GM21825 (cell line): ENCODE measurements around the gene DUSP1.

Experiments
- ATAC-seq: cut with Tn5 transposase; IDR thresholded peaks from one replicate; pipeline ENCODE4 v1.9.1; 2021; ENCODE audit warnings: mild to moderate bottlenecking, moderate library complexity; ENCODE audit not compliant: unreplicated experiment

Gene DUSP1

GRCh38 chr5:172727551-172727950 lies 43.4 kb downstream of the DUSP1 start:
- ATAC-seq = no peak

GRCh38 chr5:172726966-172727365 lies 44.0 kb downstream of the DUSP1 start:
- no peak for ATAC-seq

- ATAC-seq = no peak
Observed at GRCh38 chr5:172725785-172726184, 45.2 kb downstream of the DUSP1 start.

GRCh38 chr5:172725273-172725672 lies 45.7 kb downstream of the DUSP1 start:
- ATAC-seq = no peak

- ATAC-seq = no peak
Observed at GRCh38 chr5:172724242-172725183, 46.5 kb downstream of the DUSP1 start.

GRCh38 chr5:172723508-172723907 lies 47.5 kb downstream of the DUSP1 start:
- no peak for ATAC-seq

GRCh38 chr5:172722327-172722815 lies 48.6 kb downstream of the DUSP1 start:
- ATAC-seq = no peak

- ATAC-seq = no peak
Observed at GRCh38 chr5:172721455-172722326, 49.3 kb downstream of the DUSP1 start.

- no peak for ATAC-seq
Observed at GRCh38 chr5:172720655-172721054, 50.3 kb downstream of the DUSP1 start.

GRCh38 chr5:172719211-172719610 lies 51.8 kb downstream of the DUSP1 start:
- no peak for ATAC-seq

GRCh38 chr5:172718527-172719114 lies 52.4 kb downstream of the DUSP1 start:
- no peak for ATAC-seq
